ENCODE data around the gene PPFIBP1.

Gene PPFIBP1

GRCh38 chr12:27493260-27493940 lies 30.6 kb upstream of the PPFIBP1 start:
- H2BK5ac ChIP-seq (ENCODE audit: low read depth, low read length, poor library complexity, severe bottlenecking), result no peak overlapping the region

DNA sequence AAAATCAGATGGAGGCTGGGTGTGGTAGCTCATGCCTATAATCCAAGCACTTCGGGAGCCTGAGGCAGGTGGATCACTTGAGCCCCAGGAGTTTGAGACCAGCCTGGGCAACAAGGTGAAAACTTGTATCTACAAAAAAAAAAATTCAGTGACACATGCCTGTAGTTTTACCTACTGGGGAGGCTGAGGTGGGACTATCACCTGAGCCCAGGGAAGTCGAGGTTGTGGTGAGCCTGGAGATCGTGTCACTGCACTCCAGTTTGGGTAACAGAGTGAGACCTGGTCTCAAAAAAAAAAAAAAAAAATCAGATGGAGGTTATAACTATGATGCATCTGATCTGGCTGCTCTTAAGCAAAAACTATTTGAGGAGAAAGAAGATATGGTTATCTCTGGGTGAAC lies 26.6 kb upstream of the PPFIBP1 start:
- Histone ChIP-seq H3K18ac (ENCODE audit: low read depth in 1 of 2, low read length in 2 of 2) (no peak overlapping the region), H2AK5ac (ENCODE audit: low read length, severe bottlenecking) (no peak overlapping the region), H4K91ac (ENCODE audit: low read length) (no peak overlapping the region), H3K27ac (ENCODE audit: low read length, poor library complexity, severe bottlenecking) (no peak overlapping the region), H2BK5ac (ENCODE audit: low read depth, low read length, poor library complexity, severe bottlenecking) (no peak overlapping the region), H4K8ac (ENCODE audit: low read length) (no peak overlapping the region), H3K79me1 (replicated peaks; ENCODE audit: low read length, poor library complexity, severe bottlenecking) (no peaks in the 10 kb centered on the region), H2AFZ (ENCODE audit: low read depth, low read length) (no peak overlapping the region), H2BK12ac (ENCODE audit: low read length in 2 of 2) (no peak overlapping the region), H3K27me3 (ENCODE audit: control insufficient read depth in 1 of 2, insufficient read depth in 1 of 2, low read length in 2 of 2) (no peaks in the 10 kb centered on the region), H3K23ac (ENCODE audit: low read length in 2 of 2) (no peak overlapping the region), H3K36me3 (ENCODE audit: control insufficient read depth in 1 of 2, insufficient read depth in 2 of 2, low read depth in 1 of 2, low read length in 2 of 2) (no peaks in the 10 kb centered on the region), H3K9ac (ENCODE audit: low read length) (no peak overlapping the region), H3K14ac (ENCODE audit: low read length in 2 of 2) (no peak overlapping the region), H3K4me1 (ENCODE audit: control insufficient read depth, insufficient read depth, low read depth, low read length) (peaks cover 1% of the 10 kb centered on the region), H2BK120ac (ENCODE audit: low read depth, low read length) (no peak overlapping the region), H3K9me3 (ENCODE audit: control insufficient read depth, low read length) (no peaks in the 10 kb centered on the region), H2BK15ac (ENCODE audit: low read depth, poor library complexity, severe bottlenecking) (no peak overlapping the region), H3K4ac (ENCODE audit: low read depth in 1 of 2, low read length in 2 of 2) (no peak overlapping the region), H3K4me3 (ENCODE audit: insufficient read depth in 1 of 2, low read depth in 1 of 2, low read length in 2 of 2) (no peak overlapping the region), H3K4me2 (ENCODE audit: low read length, poor library complexity, severe bottlenecking) (no peak overlapping the region)
- no peak for DNase-seq
- 90% methylated on average over 3 of the region's 3 CpGs for WGBS

More at GRCh38 chr12:27493260-27493940, 30.6 kb upstream of the PPFIBP1 start:
- H2AK5ac ChIP-seq (ENCODE audit: low read length, severe bottlenecking), result no peak overlapping the region
- H3K27me3 ChIP-seq (ENCODE audit: control insufficient read depth in 1 of 2, insufficient read depth in 1 of 2, low read length in 2 of 2), result no peaks in the 10 kb centered on the region
- no peak overlapping the region for H3K27ac ChIP-seq (ENCODE audit: low read length, poor library complexity, severe bottlenecking)
- no peaks in the 10 kb centered on the region for H3K36me3 ChIP-seq (ENCODE audit: control insufficient read depth in 1 of 2, insufficient read depth in 2 of 2, low read depth in 1 of 2, low read length in 2 of 2)
- no peak overlapping the region for H4K8ac ChIP-seq (ENCODE audit: low read length)
- no peak overlapping the region for H3K4me3 ChIP-seq (ENCODE audit: insufficient read depth in 1 of 2, low read depth in 1 of 2, low read length in 2 of 2)
- H3K14ac ChIP-seq (ENCODE audit: low read length in 2 of 2), result no peak overlapping the region
- WGBS, result 33% methylated on average over 2 of the region's 6 CpGs
- H2AFZ ChIP-seq (ENCODE audit: low read depth, low read length), result no peak overlapping the region
- no peak overlapping the region for H3K18ac ChIP-seq (ENCODE audit: low read depth in 1 of 2, low read length in 2 of 2)
- no peak overlapping the region for H3K9ac ChIP-seq (ENCODE audit: low read length)
- no peak overlapping the region for H3K23ac ChIP-seq (ENCODE audit: low read length in 2 of 2)
- H3K9me3 ChIP-seq (ENCODE audit: control insufficient read depth, low read length), result no peaks in the 10 kb centered on the region
- H3K79me1 ChIP-seq (replicated peaks; ENCODE audit: low read length, poor library complexity, severe bottlenecking), result no peaks in the 10 kb centered on the region
- no peak overlapping the region for H4K91ac ChIP-seq (ENCODE audit: low read length)
- peaks cover 1% of the 10 kb centered on the region for H3K4me1 ChIP-seq (ENCODE audit: control insufficient read depth, insufficient read depth, low read depth, low read length)
- H3K4ac ChIP-seq (ENCODE audit: low read depth in 1 of 2, low read length in 2 of 2), result no peak overlapping the region
- no peak overlapping the region for H2BK12ac ChIP-seq (ENCODE audit: low read length in 2 of 2)
- DNase-seq, result peak; percentile 5
- no peak overlapping the region for H3K4me2 ChIP-seq (ENCODE audit: low read length, poor library complexity, severe bottlenecking)
- H2BK120ac ChIP-seq (ENCODE audit: low read depth, low read length), result no peak overlapping the region
- H2BK15ac ChIP-seq (ENCODE audit: low read depth, poor library complexity, severe bottlenecking), result no peak overlapping the region

GRCh38 chr12:27498149-27498548 lies 25.9 kb upstream of the PPFIBP1 start:
- Histone ChIP-seq H3K9me3 (ENCODE audit: control insufficient read depth, low read length) (no peaks in the 10 kb centered on the region), H2AFZ (ENCODE audit: low read depth, low read length) (no peak overlapping the region), H3K14ac (ENCODE audit: low read length in 2 of 2) (no peak overlapping the region), H3K23ac (ENCODE audit: low read length in 2 of 2) (no peak overlapping the region), H3K27me3 (ENCODE audit: control insufficient read depth in 1 of 2, insufficient read depth in 1 of 2, low read length in 2 of 2) (no peaks in the 10 kb centered on the region), H2BK15ac (ENCODE audit: low read depth, poor library complexity, severe bottlenecking) (no peak overlapping the region), H2BK5ac (ENCODE audit: low read depth, low read length, poor library complexity, severe bottlenecking) (no peak overlapping the region), H2AK5ac (ENCODE audit: low read length, severe bottlenecking) (no peak overlapping the region), H3K18ac (ENCODE audit: low read depth in 1 of 2, low read length in 2 of 2) (no peak overlapping the region), H3K27ac (ENCODE audit: low read length, poor library complexity, severe bottlenecking) (no peak overlapping the region), H2BK12ac (ENCODE audit: low read length in 2 of 2) (no peak overlapping the region), H4K8ac (ENCODE audit: low read length) (no peak overlapping the region), H3K4me1 (ENCODE audit: control insufficient read depth, insufficient read depth, low read depth, low read length) (peaks cover 1% of the 10 kb centered on the region), H3K36me3 (ENCODE audit: control insufficient read depth in 1 of 2, insufficient read depth in 2 of 2, low read depth in 1 of 2, low read length in 2 of 2) (no peaks in the 10 kb centered on the region), H3K4me2 (ENCODE audit: low read length, poor library complexity, severe bottlenecking) (no peak overlapping the region), H2BK120ac (ENCODE audit: low read depth, low read length) (no peak overlapping the region), H4K91ac (ENCODE audit: low read length) (no peak overlapping the region), H3K79me1 (replicated peaks; ENCODE audit: low read length, poor library complexity, severe bottlenecking) (no peaks in the 10 kb centered on the region), H3K4me3 (ENCODE audit: insufficient read depth in 1 of 2, low read depth in 1 of 2, low read length in 2 of 2) (no peak overlapping the region), H3K9ac (ENCODE audit: low read length) (no peak overlapping the region), H3K4ac (ENCODE audit: low read depth in 1 of 2, low read length in 2 of 2) (no peak overlapping the region)
- DNase-seq, result no peak
- WGBS, result 100% methylated on average over 4 of the region's 4 CpGs

GRCh38 chr12:27498761-27499160 lies 25.2 kb upstream of the PPFIBP1 start:
- no peak overlapping the region for H4K91ac ChIP-seq (ENCODE audit: low read length)
- no peak overlapping the region for H3K9ac ChIP-seq (ENCODE audit: low read length)
- DNase-seq, result peak; percentile 10
- WGBS, result 63% methylated on average over 4 of the region's 5 CpGs
- no peak overlapping the region for H2AK5ac ChIP-seq (ENCODE audit: low read length, severe bottlenecking)
- no peaks in the 10 kb centered on the region for H3K9me3 ChIP-seq (ENCODE audit: control insufficient read depth, low read length)
- no peak overlapping the region for H3K4me3 ChIP-seq (ENCODE audit: insufficient read depth in 1 of 2, low read depth in 1 of 2, low read length in 2 of 2)
- no peaks in the 10 kb centered on the region for H3K27me3 ChIP-seq (ENCODE audit: control insufficient read depth in 1 of 2, insufficient read depth in 1 of 2, low read length in 2 of 2)
- no peaks in the 10 kb centered on the region for H3K36me3 ChIP-seq (ENCODE audit: control insufficient read depth in 1 of 2, insufficient read depth in 2 of 2, low read depth in 1 of 2, low read length in 2 of 2)
- H3K27ac ChIP-seq (ENCODE audit: low read length, poor library complexity, severe bottlenecking), result no peak overlapping the region
- H3K14ac ChIP-seq (ENCODE audit: low read length in 2 of 2), result no peak overlapping the region
- H3K79me1 ChIP-seq (replicated peaks; ENCODE audit: low read length, poor library complexity, severe bottlenecking), result no peaks in the 10 kb centered on the region
- H3K23ac ChIP-seq (ENCODE audit: low read length in 2 of 2), result no peak overlapping the region
- H2BK12ac ChIP-seq (ENCODE audit: low read length in 2 of 2), result no peak overlapping the region
- H4K8ac ChIP-seq (ENCODE audit: low read length), result no peak overlapping the region
- no peak overlapping the region for H3K4me2 ChIP-seq (ENCODE audit: low read length, poor library complexity, severe bottlenecking)
- no peaks in the 10 kb centered on the region for H3K4me1 ChIP-seq (ENCODE audit: control insufficient read depth, insufficient read depth, low read depth, low read length)
- no peak overlapping the region for H2BK5ac ChIP-seq (ENCODE audit: low read depth, low read length, poor library complexity, severe bottlenecking)
- no peak overlapping the region for H3K4ac ChIP-seq (ENCODE audit: low read depth in 1 of 2, low read length in 2 of 2)
- H2AFZ ChIP-seq (ENCODE audit: low read depth, low read length), result no peak overlapping the region
- no peak overlapping the region for H2BK120ac ChIP-seq (ENCODE audit: low read depth, low read length)
- H3K18ac ChIP-seq (ENCODE audit: low read depth in 1 of 2, low read length in 2 of 2), result no peak overlapping the region
- H2BK15ac ChIP-seq (ENCODE audit: low read depth, poor library complexity, severe bottlenecking), result no peak overlapping the region
